ENCODE data around the gene HMG20B.

GRCh38 chr19:3557461-3558248 is 15.1 kb upstream of the HMG20B start, which contains the start of gene MFSD12:
- TF ChIP-seq CTCF (IDR thresholded peaks at IDR 0.05; ENCODE audit: poor library complexity, severe bottlenecking), result peak; percentile 16
- no peak for TF ChIP-seq TAF1 (IDR thresholded peaks at IDR 0.05; ENCODE audit: low read depth)
